HG03565 (cell line): ENCODE data around the gene ZFAND3.

Source experiments
- ATAC-seq: cut with Tn5 transposase; IDR thresholded peaks from one replicate; pipeline ENCODE4 v1.9.1; 2021; ENCODE audit warnings: mild to moderate bottlenecking, moderate library complexity; ENCODE audit not compliant: unreplicated experiment

The ZFAND3 gene

GRCh38 chr6:38175786-38176185, 356.3 kb downstream of the ZFAND3 start:
- ATAC-seq: no peak

DNA sequence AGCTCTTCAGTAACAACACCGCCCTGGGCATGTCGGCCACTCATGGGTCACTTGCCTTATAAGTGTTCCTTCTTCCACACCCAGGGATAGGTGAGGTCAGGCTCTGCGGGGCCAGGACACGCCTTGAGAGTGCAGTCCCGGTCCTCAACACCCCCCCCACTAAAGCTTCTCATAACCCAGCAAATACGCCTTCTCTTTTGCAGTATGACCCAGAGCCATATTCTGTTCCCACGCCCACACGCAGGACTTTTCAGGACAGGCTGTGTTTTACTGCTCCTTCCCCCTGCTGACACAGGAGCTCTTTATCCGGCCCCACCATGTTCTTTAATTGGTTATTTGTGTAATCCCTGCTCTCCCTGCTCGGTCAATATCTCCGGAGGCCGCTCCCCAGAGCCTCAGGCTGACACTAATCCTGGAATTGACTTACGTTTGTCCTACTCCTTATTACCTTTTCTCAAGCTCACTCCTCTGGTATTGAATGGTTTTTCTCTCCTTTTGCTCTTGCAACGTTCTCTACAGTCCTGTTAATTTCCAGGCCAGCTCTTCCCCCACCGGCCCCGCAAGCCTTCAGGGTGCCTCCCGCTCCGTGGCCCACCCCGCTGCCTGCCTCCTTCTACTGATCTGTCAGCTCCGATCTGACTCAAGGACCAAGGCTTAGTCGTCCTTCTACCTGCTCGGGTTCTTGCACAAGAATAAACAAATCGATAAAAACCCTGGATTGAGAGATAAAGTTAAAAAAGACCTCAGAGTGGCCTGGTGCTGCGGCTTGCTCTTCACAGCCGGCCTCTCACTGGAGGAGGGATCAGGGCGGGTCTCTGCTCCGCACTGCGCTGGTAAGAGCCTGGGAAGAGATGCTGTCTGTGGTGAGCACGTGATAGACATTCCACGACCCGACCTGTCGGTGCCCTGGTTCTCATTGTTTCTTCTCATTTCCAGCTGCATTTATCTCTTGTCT, 357.5 kb downstream of the ZFAND3 start:
- no peak for ATAC-seq

- no peak for ATAC-seq
Measured at GRCh38 chr6:38177882-38178583, 358.5 kb downstream of the ZFAND3 start.

DNA sequence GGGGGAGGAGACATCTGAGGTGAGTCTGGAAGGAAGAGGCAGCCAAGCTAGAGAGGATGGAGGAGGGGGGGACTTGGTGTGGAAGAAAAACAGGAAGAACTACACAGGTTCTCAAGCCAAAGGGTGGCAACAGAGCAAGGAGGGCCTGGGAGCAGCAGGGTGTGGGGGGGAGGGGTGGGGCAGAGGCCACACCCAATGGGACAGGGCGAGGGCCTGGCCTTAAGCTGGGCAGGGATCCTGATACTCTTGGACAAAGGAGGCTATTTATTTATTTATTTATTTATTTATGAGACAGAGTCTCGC, 359.0 kb downstream of the ZFAND3 start:
- ATAC-seq: no peak

GRCh38 chr6:38179300-38179699, 359.8 kb downstream of the ZFAND3 start:
- no peak for ATAC-seq

DNA sequence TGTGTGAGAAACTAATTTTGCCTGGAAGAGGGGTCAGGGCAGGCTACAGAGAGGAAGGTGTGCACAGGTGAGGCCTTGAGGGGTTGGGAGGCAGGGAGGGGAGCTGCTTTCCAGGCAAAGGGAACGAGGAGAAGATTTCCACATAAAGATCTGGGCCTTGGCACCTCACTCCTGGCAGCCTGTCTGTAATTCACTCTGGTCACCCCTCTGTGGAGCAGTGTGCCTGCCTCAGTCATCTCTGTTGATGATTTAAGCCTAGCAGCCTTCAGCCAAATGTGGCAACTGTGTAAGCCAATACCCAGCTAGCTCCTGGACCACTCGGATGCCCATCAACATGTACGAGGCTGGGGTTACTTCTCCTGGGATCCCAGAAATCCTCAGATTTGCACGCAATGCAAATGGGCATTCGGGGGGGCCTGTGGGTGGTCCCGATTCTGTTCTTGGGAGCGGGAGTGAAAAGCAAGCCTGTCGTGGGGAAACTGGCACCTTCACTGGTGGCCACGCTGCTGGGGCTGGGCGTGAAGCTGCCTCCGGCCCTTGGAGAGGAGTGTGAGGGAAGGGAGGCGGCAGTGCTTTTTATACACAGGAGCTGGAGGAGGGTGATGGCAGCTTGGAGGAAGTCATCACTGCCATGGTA, 360.4 kb downstream of the ZFAND3 start:
- no peak for ATAC-seq

DNA sequence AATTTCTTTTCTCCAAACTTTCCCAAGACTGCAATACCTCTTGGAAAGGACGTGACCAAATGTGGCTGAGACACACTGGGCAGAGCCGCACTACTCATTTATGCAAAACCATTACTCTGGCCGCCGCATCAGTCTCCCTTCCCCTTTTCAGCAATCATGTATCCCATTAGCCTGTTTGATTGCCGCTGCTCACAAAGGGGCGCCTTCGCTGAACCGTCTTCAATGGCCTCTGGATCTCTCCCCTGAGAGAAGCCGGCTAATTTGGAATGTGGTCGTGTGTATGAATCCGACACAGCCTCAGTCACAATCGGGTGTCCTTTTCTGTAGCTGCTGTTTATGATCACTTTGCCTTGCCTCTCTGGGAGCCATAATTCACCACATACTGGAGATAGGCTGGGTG, 361.1 kb downstream of the ZFAND3 start:
- no peak for ATAC-seq

DNA sequence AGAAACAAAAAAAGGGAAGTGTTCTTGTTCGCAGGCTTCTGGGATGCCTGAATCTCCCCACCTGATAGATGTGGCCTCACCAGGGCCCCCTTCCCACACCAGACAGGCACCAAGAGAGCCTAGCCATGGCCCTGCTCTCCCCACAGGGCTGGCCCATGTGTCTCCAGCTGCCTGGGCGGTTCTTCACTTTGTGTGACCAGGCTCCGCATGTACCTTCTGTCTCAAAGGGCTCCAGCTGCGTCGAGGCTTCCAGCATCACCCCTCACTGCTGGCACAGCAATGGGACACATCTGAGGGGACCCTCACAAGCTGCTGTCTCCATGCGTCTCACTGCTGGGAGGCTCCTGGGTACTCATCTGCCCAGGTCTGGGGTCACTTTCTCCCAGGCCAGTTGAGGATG, 362.9 kb downstream of the ZFAND3 start:
- no peak for ATAC-seq

- ATAC-seq: no peak
Measured at GRCh38 chr6:38183856-38184584, 364.5 kb downstream of the ZFAND3 start.

DNA sequence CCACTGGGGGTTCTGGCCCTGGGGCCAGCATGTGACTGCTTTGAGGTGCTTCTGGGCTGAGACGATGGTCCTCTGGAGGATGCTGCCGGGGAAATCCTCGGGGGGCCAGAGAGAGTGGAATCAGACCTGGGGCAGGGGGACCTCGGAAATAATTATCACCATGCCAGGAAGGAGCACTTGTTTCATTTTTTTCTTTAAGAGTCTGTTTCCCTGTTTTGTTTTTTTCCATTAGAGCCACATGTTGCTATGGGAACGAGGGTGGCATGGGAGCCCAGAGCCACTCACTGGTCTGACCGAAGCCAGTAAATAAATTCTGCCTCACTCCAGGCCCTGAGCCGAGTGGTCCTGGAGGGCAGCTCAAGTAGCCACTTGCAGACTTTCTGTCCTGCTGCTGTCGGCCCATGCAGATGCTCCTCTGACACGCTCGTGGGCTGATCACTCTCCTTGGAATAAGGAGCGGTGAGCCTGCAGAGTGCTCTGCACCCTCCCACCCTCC, 365.1 kb downstream of the ZFAND3 start:
- no peak for ATAC-seq

DNA sequence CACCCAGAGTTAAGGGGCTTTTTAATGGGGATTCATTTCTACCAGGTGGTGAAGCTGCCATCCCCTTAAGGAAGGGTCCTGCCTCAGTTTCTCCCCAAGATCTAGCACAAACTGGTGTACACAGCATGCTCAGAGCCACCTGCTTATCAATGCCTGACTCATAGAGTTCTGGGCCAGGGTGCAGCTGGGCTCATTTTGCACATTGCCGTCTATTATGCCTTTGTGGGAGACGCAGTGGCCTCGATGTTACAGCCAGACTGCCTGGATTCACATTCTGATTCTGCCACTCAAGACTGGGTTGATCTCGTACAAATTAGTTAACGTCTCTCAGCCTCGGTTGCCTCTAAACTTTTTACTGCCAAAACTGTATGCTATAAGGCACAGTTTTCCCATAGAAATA, 365.7 kb downstream of the ZFAND3 start:
- ATAC-seq: no peak

DNA sequence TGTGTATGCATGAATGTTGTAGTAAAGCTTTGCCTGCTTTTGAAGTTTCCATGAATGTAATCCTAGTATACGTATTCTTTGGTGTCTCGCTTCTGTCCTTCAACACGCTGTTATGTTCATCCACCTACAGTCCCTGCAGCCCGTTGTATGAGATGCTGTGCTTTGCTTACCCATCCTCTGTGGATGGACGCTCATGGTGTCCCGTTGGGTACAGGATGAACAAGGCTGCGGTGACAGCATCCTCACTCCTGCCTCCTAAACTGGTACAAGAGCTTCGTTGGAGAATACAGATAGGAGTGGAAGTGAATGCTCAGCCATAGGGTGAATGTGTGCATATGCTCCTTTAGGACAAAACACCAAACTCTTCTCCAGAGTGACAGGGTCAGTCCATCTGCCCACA, 366.2 kb downstream of the ZFAND3 start:
- ATAC-seq: no peak

- ATAC-seq: no peak
Measured at GRCh38 chr6:38187325-38187724, 367.8 kb downstream of the ZFAND3 start.

- no peak for ATAC-seq
Measured at GRCh38 chr6:38187811-38188590, 368.5 kb downstream of the ZFAND3 start.

GRCh38 chr6:38188677-38189335, 369.3 kb downstream of the ZFAND3 start:
- no peak for ATAC-seq

DNA sequence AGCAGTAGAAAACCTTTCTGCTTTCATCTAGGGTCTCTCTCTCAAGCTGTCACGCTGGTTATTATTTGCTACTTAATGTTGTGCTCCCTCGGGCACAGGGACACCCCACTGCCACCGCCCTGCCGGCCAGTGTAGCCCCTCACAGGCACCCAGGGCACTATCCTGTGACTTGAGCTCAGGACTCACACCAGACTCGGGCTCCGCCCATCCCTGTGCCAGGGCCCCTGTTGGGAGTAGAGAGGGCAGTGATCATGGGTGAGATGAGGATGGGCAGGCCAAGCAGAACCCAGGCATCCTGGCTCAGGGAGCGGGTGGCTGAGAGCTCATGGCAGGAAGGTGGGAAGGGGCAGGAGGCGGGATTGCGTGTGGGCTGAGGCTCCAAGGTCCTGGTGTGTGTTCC, 371.9 kb downstream of the ZFAND3 start:
- ATAC-seq: no peak

DNA sequence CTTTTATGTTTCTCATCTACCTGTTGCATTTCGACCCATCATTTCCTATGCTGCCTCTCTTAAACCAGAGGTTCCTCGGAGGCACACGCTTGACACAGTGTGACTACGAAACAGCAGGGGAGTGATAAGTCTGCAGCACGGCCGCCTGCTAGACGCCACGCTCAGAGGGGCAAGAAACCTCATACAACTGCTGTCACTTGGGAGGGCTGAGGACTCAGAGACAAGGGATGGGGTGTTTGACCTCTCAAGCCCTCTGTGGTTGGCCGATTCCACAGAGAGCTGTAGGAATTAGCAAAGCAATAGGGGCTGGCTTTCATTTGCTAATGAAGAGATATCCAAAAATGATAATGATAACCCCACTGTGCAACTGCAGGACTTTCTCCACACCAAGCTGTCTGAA, 372.5 kb downstream of the ZFAND3 start:
- no peak for ATAC-seq

DNA sequence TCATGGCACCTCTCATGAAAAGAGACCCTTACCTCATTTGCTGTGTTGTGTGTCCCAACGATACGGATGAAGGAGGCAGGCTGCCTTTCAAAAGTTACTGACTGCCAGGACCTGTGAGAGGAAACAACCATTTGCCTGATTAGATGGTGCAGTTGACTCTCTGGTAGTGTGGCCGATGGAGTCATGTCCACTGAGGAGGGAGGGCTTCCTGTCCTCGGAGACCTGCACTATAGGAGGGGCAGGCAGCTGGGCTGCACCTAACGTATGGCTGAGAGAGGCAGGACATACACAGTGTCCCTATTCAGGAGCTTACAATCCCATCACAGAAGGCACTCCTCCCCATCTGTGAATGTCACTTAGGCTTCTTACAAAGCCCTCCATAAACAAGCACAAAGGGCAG, 373.0 kb downstream of the ZFAND3 start:
- no peak for ATAC-seq

DNA sequence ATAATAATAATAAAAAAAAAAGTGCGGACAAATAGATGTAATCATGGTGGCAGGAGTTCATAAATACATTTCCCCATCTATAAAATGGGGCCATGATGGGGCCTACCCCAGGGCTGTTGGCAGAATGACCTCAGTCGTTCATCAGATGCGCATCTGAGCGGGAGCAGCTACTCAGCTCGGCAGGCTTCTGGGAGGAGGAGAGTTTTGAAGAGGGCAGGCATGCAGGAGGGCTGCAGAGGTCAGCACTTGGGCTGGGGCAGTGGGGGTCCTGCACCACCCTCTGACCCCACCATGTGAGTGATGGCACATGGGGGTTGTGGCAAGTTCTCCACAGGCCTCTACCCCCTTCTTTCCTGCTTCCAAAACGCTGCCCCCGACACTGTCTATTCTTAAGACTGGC, 373.5 kb downstream of the ZFAND3 start:
- no peak for ATAC-seq
